ENCODE data around the gene IL1RAPL2. TPM values are rescaled to one million over a fixed set of nuclear protein-coding genes. Genes with fewer than 3 reads are reported as not detected.

IL1RAPL2 gene
- total RNA-seq (2021; fragmentation: NEBNext Ultra II Directional; extraction: Animal tissue kit (Norgen Biotek cat#: 25700)) (1.1 and 1.3 TPM in 2 replicates), polyA plus RNA-seq (2011; rRNA removed) (0.11 and 0.20 TPM in 2 replicates), polyA minus RNA-seq (2011; rRNA and poly(A)+ RNA removed) (0.85 and 1.3 TPM in 2 replicates)
- polyA plus RNA-seq (2011; cell fraction: cytosol; rRNA removed), result 0.22 TPM
- polyA plus RNA-seq (2011; cell fraction: nucleus; rRNA removed), result 0.39 TPM
- 0.13 to 0.54 TPM (median 0.35 TPM) in 4 replicates for polyA plus RNA-seq (2012, experiment 1 of 2)
- polyA plus RNA-seq (2012, experiment 2 of 2), result not detected
- 1.1 TPM for polyA plus RNA-seq (2013, experiment 1 of 2)
- polyA plus RNA-seq (2013, experiment 2 of 2), result 0.87 TPM
- polyA minus RNA-seq (2011; cell fraction: cytosol; rRNA and poly(A)+ RNA removed), result 1.5 TPM
- polyA minus RNA-seq (2011; cell fraction: nucleus; rRNA and poly(A)+ RNA removed), result 1.4 TPM
- long read RNA-seq, experiment 1, partial matches to known transcripts, result 0 of 2 reads
- long read RNA-seq, experiment 1, other reads (novel, unspliced or antisense), result 2 of 2 reads
- long read RNA-seq, experiment 2, result 0 reads

DNA sequence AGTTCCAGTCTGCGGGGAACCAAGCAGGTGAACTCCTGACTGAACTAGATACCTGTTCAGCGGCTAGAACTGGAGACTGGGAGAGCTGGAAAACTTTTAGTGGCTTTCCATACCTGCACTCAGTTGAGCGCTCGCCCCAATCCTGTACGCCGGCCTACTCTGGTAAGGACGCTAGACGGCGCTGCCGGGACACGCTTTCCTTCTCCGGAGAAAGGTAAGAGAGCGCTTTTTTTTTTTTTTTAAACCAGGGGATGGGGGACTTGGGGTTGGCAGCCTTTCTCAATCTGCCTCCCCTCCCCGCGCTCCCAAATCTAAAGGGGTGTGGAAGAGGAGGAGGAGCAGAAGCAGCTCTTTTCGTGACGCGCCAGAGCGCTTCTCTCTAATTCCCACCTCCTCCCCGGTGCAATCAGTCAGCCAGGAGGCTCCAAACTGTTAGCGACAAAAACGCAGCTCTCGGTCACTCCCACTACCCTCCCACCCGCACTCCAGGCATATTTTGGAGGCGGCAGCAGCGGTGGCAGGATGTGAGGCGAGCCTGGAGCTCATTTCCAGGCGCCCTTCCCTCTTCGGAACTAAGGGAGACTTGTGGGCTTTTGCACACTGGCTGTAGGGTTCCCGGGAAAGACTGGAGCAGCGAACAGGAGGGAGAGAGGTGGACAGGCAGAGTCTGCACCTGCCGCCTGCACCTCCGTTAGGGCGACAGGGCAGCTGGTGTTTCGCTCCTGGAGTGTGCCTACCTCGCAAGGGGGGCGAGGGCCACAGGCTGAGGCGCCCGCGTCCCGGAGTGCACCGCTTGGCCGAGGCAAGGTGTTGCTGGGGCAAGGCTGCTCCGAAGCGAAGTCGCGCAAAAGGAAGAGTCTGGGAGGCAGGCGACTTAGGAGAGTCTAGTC, at the start of gene IL1RAPL2:
IL1RAPL2 (plus strand) TSS at position 409 of the 890 bp plus-strand sequence.
- Histone ChIP-seq H3K27me3 (replicated peaks in 1 of 4; ENCODE audit: control insufficient read depth in 3 of 4, extremely low read depth in 1 of 4, insufficient read depth in 3 of 4, low read length in 3 of 4) (peaks cover 25 to 52% (median 41%) of the 10 kb centered on the region in 4 experiments), H3K4me3 (ENCODE audit: extremely low read depth in 1 of 4, insufficient read depth in 2 of 4, low read depth in 3 of 4, low read length in 4 of 4) (peak within 1 kb of the TSS; percentile 44 to 62 (median 48)), H2BK20ac (ENCODE audit: low read length) (no peak within 1 kb of the TSS), H3K23me2 (ENCODE audit: low read depth, low read length) (peaks cover 6% of the 10 kb centered on the region; the same call in 1 of the 2 replicates), H3K36me3 (ENCODE audit: control insufficient read depth in 2 of 4, insufficient read depth in 4 of 4, low read length in 3 of 4) (no peaks in the 10 kb centered on the region), H3K4me2 (ENCODE audit: insufficient read depth in 1 of 2, low read depth in 2 of 2, low read length in 2 of 2) (peak within 1 kb of the TSS; percentile 79 to 88), H3K9me3 (ENCODE audit: insufficient read depth in 2 of 2, low read depth in 1 of 2, low read length in 1 of 2) (no peaks in the 10 kb centered on the region), H2BK12ac (ENCODE audit: low read depth, low read length) (no peak within 1 kb of the TSS), H3K18ac (ENCODE audit: extremely low read depth, low read length) (no peak within 1 kb of the TSS), H3K9ac (replicated peaks in 1 of 4; ENCODE audit: extremely low read depth in 1 of 4, low read depth in 3 of 4, low read length in 3 of 4) (no peak within 1 kb of the TSS), H3K27ac (ENCODE audit: low read depth, low read length) (no peak within 1 kb of the TSS), H2BK15ac (ENCODE audit: low read length) (no peak within 1 kb of the TSS), H3K4me1 (replicated peaks in 1 of 4; ENCODE audit: control insufficient read depth in 3 of 4, insufficient read depth in 4 of 4, low read length in 3 of 4) (peaks cover 0 to 2% (median 0%) of the 10 kb centered on the region in 4 experiments; a peak in 4 of 7 replicates), H3K4ac (replicated peaks; ENCODE audit: insufficient read length, low read depth, low read length) (no peak within 1 kb of the TSS), H3K79me2 (ENCODE audit: control insufficient read depth in 1 of 2, insufficient read depth in 2 of 2, low read length in 2 of 2) (no peaks in the 10 kb centered on the region), H3K23ac (ENCODE audit: insufficient read length) (no peak within 1 kb of the TSS), H2AFZ (ENCODE audit: low read length) (peak within 1 kb of the TSS; percentile 88; the same call in 1 of the 2 replicates), H4K91ac (replicated peaks; ENCODE audit: insufficient read length, low read length) (no peak within 1 kb of the TSS), H2BK5ac (ENCODE audit: low read depth, low read length) (no peak within 1 kb of the TSS), H4K20me1 (replicated peaks in 1 of 2; ENCODE audit: control insufficient read depth in 1 of 2, insufficient read depth in 2 of 2, low read length in 2 of 2) (no peaks in the 10 kb centered on the region), H3K56ac (replicated peaks; ENCODE audit: insufficient read length, low read depth, low read length) (no peak within 1 kb of the TSS), H3K14ac (ENCODE audit: insufficient read length) (no peak within 1 kb of the TSS), H4K5ac (ENCODE audit: insufficient read length, low read depth, low read length) (no peak within 1 kb of the TSS), H2BK120ac (replicated peaks; ENCODE audit: low read depth, low read length) (no peak within 1 kb of the TSS), H4K8ac (ENCODE audit: extremely low read depth, insufficient read depth, low read length) (no peak within 1 kb of the TSS; the same call in 1 of the 2 replicates), H2AK5ac (ENCODE audit: low read depth, low read length) (no peak within 1 kb of the TSS), H3K79me1 (ENCODE audit: low read depth, low read length) (no peaks in the 10 kb centered on the region)
- FAIRE-seq (peak; percentile 52), DNase-seq (ENCODE audit: low read depth in 1 of 2, low spot score in 2 of 2) (peak; percentile 23 to 70)
- POLR2A ChIA-PET (ENCODE audit: partially characterized antibody), result interaction anchor here (0.7 kb wide), 1 partner anchor 278 kb away, joined by 3 read pairs; no protein-coding TSS in a partner anchor
- CTCF ChIA-PET (ENCODE audit: partially characterized antibody), result interaction anchor here (0.6 to 3.3 kb wide), 23 partner anchors 10 to 1119 kb away, joined by 3 to 16 read pairs (median 4); no protein-coding TSS in a partner anchor
- 2% methylated on average over 11 of the region's 48 CpGs; no CpG with 5 or more reads in 1 of the 2 experiments for WGBS, 2 experiments (ENCODE audit: extremely low coverage in 1 of 2, insufficient coverage in 1 of 2, insufficient read length in 1 of 2, insufficient replicate concordance in 2 of 2, low coverage in 1 of 2, low lambda C conversion rate in 2 of 2, missing lambda C conversion rate in 1 of 2)
- no peak for TF ChIP-seq PHF8 (conservative IDR thresholded peaks at IDR 0.05; ENCODE audit: low read depth, low read length)
- peak; percentile 68 to 79 for TF ChIP-seq RAD21 (IDR thresholded peaks at IDR 0.05 in 1 of 2, conservative IDR thresholded peaks at IDR 0.05 in 1 of 2; ENCODE audit: low read depth in 2 of 2, low read length in 2 of 2)
- TF ChIP-seq HDAC2 (IDR thresholded peaks at IDR 0.05; ENCODE audit: borderline replicate concordance in 1 of 2, low read depth in 2 of 2, low read length in 2 of 2), result no peak
- TF ChIP-seq, protein P1, sequence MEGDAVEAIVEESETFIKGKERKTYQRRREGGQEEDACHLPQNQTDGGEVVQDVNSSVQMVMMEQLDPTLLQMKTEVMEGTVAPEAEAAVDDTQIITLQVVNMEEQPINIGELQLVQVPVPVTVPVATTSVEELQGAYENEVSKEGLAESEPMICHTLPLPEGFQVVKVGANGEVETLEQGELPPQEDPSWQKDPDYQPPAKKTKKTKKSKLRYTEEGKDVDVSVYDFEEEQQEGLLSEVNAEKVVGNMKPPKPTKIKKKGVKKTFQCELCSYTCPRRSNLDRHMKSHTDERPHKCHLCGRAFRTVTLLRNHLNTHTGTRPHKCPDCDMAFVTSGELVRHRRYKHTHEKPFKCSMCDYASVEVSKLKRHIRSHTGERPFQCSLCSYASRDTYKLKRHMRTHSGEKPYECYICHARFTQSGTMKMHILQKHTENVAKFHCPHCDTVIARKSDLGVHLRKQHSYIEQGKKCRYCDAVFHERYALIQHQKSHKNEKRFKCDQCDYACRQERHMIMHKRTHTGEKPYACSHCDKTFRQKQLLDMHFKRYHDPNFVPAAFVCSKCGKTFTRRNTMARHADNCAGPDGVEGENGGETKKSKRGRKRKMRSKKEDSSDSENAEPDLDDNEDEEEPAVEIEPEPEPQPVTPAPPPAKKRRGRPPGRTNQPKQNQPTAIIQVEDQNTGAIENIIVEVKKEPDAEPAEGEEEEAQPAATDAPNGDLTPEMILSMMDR (IDR thresholded peaks at IDR 0.05; ENCODE audit: control extremely low read depth in 1 of 3, insufficient read depth in 1 of 3, low read depth in 1 of 3, low read length in 3 of 3), result peak; percentile 64 to 66 (median 64)

Data from H1 (cell line).